Measurements from ENCODE around the gene ARGLU1.

ARGLU1 gene

GRCh38 chr13:106498158-106498557 is 69.8 kb downstream of the ARGLU1 start:
- no peak for DNase-seq

- DNase-seq = no peak
These were observed 70.9 kb downstream of the ARGLU1 start for GRCh38 chr13:106497079-106497478.

- DNase-seq = no peak
These were observed 71.6 kb downstream of the ARGLU1 start for GRCh38 chr13:106496072-106496997.

- no peak for DNase-seq
These were observed 73.0 kb downstream of the ARGLU1 start for GRCh38 chr13:106494936-106495335.

- DNase-seq = no peak
These were observed 73.4 kb downstream of the ARGLU1 start for GRCh38 chr13:106494506-106494905.

- DNase-seq = no peak
These were observed 74.3 kb downstream of the ARGLU1 start for GRCh38 chr13:106493533-106494220.

- DNase-seq = no peak
These were observed 75.1 kb downstream of the ARGLU1 start for GRCh38 chr13:106492588-106493475.

GRCh38 chr13:106491928-106492587 is 75.9 kb downstream of the ARGLU1 start:
- no peak for DNase-seq
